ENCODE data around the gene NR3C2.

The NR3C2 gene

DNA sequence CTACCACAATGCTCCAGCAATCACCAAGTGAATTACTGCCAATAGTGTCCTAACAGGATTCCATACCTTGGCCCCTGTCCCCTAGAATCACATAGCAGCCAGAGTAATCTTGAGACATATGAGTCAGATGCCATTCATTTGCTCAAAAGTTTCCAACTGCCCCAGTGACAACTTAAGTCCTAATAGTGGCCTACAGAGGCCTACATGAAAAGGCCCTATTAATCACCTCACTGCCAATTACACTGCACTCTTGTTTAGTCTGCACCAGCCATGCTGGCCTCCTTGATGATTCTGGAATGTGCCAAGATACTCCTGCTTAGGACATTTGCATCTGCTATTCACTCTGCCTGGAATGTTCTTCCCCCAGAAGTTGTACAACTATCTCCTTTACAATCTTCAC, 130.7 kb downstream of the NR3C2 start:
- DNase-seq (ENCODE audit: low read depth), result no peak

DNA sequence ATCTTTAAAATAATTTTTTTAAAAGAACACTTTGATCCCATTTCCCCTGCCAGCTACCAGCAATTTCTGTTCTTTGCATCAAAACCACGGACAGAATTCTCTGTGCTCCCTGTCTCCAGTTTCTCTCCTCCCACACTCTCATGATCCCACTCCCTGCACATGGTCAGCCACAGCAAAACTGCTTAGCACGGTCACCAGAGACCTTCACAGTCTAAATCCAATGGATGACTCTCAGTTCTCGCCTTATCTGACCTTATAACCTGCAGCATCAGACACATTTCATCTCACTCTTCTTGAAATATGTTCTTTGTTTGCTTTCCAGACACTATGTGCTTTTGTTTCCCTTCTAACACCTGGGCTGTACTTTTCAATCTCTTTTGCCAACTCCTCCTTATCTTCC, 131.5 kb downstream of the NR3C2 start:
- DNase-seq (ENCODE audit: low read depth), result no peak

GRCh38 chr4:148305751-148306150, 136.5 kb downstream of the NR3C2 start:
- no peak for DNase-seq (ENCODE audit: low read depth)

GRCh38 chr4:148302416-148302815, 139.8 kb downstream of the NR3C2 start:
- no peak for DNase-seq (ENCODE audit: low read depth)

- DNase-seq (ENCODE audit: low read depth), result no peak
Observed at GRCh38 chr4:148300877-148301276, 141.3 kb downstream of the NR3C2 start.

- no peak for DNase-seq (ENCODE audit: low read depth)
Observed at GRCh38 chr4:148299337-148299736, 142.9 kb downstream of the NR3C2 start.

DNA sequence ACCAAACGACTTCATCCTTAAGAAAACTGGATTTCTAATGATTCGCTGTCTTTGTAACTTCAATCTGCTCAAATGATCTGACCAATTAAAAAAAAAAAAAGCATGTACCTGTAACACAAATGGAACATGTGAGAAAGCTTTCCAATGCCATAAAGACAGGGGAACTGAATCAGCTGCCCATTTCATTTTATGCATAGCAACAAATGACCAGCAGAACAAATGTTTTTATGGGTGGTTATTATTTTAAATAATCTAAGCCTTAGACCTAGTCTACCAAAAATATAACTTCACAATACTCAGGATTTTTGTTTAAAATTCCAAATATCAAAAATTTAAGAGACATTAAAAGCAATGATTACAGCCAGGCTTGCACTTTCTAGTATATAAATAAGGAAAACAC, 145.7 kb downstream of the NR3C2 start:
- DNase-seq (ENCODE audit: low read depth), result no peak

- DNase-seq (ENCODE audit: low read depth), result no peak
Observed at GRCh38 chr4:148295642-148296041, 146.6 kb downstream of the NR3C2 start.

DNA sequence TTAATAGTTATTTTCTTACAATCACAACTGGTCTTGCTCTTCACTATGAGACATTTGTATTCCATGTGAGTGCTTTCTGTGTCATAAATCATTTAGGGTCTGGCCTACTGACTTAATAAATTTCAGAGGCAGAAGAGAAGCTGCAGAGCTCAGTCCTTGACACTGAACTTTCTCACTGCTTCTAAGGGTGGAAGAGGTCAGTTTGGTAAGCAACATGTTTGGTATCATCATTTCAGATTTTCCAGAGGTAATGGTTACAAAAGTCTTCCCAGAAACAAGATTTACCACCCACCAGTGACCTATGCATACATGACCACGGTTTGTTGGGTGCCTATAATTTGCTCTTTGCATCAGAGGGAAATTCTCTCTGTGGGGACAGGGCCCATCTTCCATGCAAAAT, 148.6 kb downstream of the NR3C2 start:
- DNase-seq (ENCODE audit: low read depth), result no peak

DNA sequence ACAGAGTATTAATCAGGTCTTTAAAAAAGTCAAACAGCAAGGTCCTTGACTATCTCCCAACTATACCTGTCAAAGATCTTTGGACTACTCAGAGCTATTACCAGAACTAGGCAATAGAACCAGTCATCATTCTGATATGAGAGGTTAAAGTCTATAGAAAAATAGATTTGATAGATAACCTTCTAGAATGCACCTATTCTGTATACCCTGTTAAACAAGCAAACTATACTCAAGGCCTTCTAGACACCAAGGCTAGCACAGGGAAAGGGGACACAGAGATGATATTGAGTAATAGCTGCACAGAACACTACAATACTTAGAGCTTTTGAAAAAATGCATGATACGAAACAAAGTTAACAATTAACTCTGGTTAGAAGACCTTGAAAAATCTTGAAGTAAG, 149.5 kb downstream of the NR3C2 start:
- DNase-seq (ENCODE audit: low read depth), result no peak

DNA sequence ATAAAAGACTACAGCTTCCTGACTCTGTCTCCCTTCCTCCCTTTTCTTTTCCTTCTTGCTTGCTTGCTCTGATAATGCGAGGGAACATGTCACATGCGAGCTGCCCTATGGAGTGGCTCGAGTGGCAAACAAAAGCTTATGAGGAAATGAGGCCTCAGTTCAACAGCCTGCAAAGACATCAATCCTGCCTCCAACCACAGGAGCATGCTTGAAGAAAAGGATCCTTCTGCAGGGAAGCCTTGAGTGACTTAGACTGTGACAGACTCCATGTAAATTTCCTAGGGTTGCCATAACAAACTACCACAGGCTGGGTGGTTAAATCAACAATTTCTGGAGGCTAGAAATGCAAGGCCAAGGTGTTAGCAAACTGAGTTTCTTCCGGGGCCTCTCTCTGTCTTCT, 152.5 kb downstream of the NR3C2 start:
- DNase-seq (ENCODE audit: low read depth), result no peak

- no peak for DNase-seq (ENCODE audit: low read depth)
Observed at GRCh38 chr4:148288448-148288847, 153.8 kb downstream of the NR3C2 start.

GRCh38 chr4:148287111-148287510, 155.1 kb downstream of the NR3C2 start:
- no peak for DNase-seq (ENCODE audit: low read depth)

DNA sequence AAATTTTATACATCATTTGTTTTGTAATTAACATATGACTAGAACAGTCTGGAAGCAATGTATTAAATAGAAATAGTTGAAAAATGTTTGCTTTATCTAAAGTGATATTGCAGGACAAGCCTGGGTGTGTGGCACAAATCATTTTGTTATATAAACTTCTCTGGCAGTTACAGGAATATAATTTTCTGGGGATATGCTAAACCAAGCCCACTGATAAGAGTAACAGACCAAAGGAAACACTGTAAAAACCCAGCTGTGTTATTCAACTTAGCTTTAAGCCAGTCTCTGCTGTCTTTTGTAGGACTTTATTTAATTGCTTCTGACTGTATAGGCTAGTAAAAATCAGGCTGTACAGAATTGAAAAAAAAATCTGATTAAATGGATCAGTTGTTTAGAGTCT, 156.2 kb downstream of the NR3C2 start:
- DNase-seq (ENCODE audit: low read depth), result no peak

DNA sequence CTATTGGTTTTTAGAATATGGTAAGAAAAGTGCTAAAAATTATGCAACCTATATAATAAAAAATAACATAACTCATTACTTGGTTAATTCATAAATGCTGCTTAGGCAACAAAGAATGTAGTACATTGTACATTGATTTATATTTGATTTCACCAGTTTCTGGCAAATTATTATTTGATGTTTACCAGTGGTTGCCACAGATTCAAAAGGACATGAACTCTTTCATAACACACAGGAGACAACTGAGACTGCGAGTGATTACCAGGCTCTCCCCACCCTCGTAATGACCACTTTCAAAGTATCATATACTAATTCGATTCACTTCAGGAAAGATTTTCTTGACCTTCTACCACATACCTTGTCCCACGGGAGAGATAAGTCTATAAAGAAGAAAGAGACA, 158.5 kb downstream of the NR3C2 start:
- DNase-seq (ENCODE audit: low read depth), result no peak

GRCh38 chr4:148278310-148278709, 163.9 kb downstream of the NR3C2 start:
- DNase-seq (ENCODE audit: low read depth), result no peak

DNA sequence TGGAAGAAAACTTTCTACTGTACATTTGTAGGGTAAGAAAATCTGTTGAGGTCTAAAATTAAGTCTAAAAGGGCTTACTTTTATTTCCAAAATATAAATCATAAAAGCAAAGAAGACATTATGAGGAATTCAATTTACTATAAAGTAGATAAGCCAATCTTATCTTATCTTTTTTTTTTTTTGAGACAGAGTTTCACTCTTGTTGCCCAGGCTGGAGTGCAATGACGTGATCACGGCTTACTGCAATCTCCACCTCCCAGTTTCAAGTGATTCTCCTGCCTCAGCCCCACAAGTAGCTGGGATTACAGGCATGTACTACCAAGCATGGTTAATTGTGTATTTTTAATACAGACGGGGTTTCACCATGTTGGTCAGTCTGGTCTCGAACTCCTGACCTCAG, 166.9 kb downstream of the NR3C2 start:
- no peak for DNase-seq (ENCODE audit: low read depth)

DNA sequence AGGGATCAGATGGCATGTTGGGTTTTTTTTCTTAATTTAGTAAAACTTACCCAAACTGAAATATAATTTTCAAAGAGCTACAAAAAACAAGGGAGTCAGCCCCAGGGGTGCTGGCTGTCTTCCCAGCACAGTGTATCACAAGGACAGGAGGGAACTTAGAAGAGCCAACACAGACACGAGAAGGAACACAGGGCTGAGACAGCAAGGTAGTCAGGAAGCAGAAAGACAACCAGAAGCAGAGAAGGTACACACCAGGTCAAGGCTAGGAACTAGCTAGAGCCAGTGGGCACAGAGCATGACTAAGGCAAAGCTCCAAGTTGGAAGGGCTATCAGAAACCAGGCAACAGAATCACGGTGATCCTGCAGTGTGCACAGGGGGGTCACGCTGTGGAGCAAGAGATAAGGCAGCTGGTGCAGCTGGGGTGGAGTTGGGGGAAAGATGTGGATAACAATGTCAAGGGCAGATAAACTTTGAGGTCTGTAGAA, 168.7 kb downstream of the NR3C2 start:
- DNase-seq (ENCODE audit: low read depth), result no peak

- no peak for DNase-seq (ENCODE audit: low read depth)
Observed at GRCh38 chr4:148271166-148271565, 171.0 kb downstream of the NR3C2 start.

DNA sequence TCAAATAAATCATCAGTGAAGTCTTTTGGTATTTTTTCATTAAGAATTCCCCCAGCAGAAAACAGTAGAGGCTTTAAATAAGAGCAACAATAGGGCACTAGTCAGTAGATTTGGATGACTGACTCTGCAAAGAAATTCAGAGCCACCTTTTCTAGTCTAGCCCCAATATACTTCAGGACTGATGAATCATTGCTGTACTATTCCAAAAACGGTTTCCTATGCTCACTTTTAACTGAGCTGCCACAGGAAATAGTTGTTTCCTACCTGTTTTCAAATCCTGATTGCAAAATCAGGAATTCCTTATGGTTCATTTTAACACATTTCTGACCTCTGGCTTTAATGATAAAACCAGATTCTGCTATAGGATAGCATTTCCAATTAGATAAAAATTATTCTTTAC, 171.6 kb downstream of the NR3C2 start:
- DNase-seq (ENCODE audit: low read depth), result peak; percentile 18

DNA sequence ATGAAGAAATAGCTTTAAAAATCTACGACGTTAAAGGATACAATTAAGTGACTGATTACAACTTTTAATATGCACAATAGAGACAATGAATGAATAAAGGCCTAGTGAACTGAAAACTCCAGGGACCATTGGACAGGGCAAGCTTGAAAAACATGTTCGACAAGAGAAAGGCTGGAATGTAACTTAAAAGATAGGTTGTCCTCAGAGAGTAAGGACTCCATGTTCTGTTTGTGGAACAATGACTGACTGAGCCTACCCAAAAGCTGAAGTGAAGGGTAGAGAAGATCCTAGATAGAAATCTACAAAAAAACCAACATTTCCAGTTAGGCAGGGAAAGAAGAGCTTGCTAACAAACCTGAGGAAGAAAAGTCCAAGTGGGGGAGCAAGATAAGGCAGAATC, 173.4 kb downstream of the NR3C2 start:
- no peak for DNase-seq (ENCODE audit: low read depth)

DNA sequence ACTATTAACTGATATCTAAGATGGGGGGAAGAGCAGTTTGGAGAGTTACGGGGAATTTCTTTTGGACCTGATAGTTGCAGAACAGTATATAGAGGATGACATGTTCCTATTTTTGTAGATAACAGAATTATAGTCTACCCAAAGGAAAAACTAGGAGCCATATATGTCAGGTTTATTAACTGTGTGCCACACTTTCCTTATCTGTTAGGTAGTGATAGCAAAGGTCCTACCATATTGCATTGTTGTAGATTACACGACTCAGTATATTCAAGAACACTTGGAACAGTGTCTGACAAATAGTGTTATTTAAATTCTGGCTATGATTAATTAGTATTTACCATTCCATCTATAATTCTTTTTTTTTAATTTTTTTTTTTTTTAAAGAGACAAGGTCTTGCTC, 175.3 kb downstream of the NR3C2 start:
- no peak for DNase-seq (ENCODE audit: low read depth)

GRCh38 chr4:148266240-148266639, 176.0 kb downstream of the NR3C2 start:
- DNase-seq (ENCODE audit: low read depth), result no peak

- DNase-seq (ENCODE audit: low read depth), result no peak
Observed at GRCh38 chr4:148265627-148266026, 176.6 kb downstream of the NR3C2 start.

DNA sequence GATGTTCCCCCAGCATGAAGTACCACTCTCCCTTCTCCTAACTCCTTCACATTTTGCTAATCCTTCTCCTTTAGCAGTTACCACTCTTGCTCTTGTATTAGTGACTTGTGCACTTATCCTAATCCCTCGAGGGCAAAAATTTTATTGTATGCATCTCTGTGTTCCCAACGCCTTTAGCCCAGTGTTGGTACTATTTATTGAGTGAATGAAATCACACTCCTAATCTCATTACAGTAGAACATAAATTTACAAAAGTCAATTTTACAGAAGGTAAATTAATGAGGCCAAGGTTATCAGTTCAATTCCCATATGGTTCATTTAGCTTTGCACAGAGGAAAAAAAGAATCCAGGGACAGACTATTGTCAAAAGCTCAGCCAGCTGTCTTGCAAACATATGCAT, 178.4 kb downstream of the NR3C2 start:
- no peak for DNase-seq (ENCODE audit: low read depth)
